HG02885 (cell line): Measurements from ENCODE around the gene ICE2.

Experiments
- ATAC-seq: cut with Tn5 transposase; IDR thresholded peaks from one replicate; pipeline ENCODE4 v1.9.1; 2021; ENCODE audit warnings: mild to moderate bottlenecking; ENCODE audit not compliant: unreplicated experiment, poor library complexity

ICE2 gene

GRCh38 chr15:60392986-60393790 is 85.8 kb downstream of the ICE2 start:
- ATAC-seq, result no peak

- no peak for ATAC-seq
These were observed 86.3 kb downstream of the ICE2 start for GRCh38 chr15:60392601-60392985.

GRCh38 chr15:60391722-60392315 is 87.1 kb downstream of the ICE2 start:
- ATAC-seq, result no peak

- ATAC-seq, result no peak
These were observed 88.0 kb downstream of the ICE2 start for GRCh38 chr15:60390871-60391501.

DNA sequence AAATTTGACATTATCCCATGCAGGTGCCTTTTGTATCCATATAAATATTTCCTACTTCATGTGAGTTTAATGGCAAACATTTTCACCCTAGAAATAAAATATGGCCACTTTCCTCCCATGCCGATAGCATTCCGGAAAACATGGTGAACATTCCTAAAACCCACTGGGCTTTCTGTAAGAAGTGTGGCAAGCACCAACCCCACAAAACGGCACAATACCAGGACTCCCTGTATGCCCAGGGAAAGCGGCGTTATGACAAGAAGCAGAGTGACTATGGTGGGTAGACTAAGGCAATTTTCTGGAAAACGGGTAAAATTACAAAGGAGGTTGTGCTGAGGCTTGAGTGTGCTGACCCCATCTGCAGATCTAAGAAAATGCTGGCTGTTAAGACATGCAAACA is 88.7 kb downstream of the ICE2 start:
- ATAC-seq, result no peak

- peak; percentile 90 for ATAC-seq
These were observed 89.5 kb downstream of the ICE2 start for GRCh38 chr15:60389261-60390077.

- ATAC-seq, result no peak
These were observed 91.6 kb downstream of the ICE2 start for GRCh38 chr15:60387321-60387720.

- no peak for ATAC-seq
These were observed 92.3 kb downstream of the ICE2 start for GRCh38 chr15:60386615-60387014.

- ATAC-seq, result no peak
These were observed 93.1 kb downstream of the ICE2 start for GRCh38 chr15:60385620-60386552.

- no peak for ATAC-seq
These were observed 94.3 kb downstream of the ICE2 start for GRCh38 chr15:60384526-60385126.

- ATAC-seq, result no peak
These were observed 94.9 kb downstream of the ICE2 start for GRCh38 chr15:60384053-60384452.

DNA sequence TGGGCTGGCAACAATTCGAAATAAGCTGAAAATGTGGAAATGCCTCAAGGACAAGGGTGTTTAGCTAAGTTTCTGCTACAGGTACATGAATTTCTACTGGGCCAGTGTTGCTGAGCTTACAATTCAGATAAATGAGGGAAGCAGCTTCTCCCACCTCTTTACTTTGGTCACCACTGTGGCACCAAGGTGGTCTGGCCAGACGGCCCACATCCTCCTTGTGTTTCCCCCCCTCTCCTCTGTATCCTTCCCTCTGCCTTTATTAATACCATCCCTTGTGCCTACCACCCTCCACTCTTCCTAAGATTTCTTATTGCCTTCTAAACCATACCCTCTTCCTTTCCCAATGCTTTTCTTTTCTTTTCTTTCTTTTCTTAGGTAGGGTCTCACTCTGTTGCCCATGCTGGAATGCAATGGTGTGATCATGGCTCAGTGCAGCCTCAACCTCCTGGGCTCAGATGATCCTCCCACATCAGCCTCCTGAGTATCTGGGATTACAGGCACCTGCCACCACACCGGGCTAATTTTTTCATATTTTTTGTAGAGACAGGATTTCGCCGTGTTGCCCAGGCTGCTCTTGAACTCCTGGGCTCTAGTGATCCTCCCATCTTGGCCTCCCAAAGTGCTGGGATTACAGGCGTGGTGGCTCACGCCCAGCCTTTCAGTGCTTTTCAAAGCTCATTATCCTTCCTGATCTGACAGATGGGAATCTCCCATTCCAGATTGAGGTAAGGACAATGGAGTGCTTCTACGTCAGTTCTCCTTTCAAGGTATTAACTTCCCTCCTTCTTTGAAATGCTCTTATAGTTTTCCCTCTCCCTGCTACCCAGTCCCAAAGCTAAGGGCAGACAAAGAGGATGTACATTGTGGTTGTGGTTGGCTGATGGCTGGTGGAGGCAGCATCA is 95.9 kb downstream of the ICE2 start:
- no peak for ATAC-seq

DNA sequence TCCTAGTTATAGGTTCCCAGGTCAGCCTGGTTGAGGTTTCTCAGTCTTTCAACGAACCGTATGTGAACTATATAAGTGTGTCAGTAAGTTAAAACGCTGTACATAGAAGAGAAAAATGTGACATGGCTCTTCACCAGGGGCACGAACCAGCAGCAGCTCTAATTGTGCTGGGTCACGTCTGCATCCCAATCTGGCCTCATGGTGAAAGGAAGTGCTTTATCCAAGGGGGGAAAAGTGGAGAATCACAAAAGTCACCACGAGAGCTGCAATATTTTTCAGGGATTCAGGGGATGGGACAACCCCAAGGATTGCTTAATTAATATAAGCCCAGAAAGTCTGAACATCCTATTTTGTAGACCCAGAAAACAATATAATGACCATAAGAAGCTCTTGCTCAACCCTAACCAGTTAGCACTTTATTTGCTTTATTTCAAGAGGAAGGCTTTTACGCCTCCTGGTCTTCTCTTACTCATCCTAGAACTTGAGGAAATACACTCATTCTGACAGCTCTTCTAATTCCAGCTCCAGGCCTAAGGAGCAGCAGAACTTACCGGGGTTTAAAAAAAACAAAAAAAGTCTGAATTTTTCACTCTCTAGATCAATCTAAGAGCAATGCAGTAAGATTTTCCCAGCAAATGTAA is 97.7 kb downstream of the ICE2 start:
- ATAC-seq, result no peak

- ATAC-seq, result no peak
These were observed 99.2 kb downstream of the ICE2 start for GRCh38 chr15:60379525-60380274.

DNA sequence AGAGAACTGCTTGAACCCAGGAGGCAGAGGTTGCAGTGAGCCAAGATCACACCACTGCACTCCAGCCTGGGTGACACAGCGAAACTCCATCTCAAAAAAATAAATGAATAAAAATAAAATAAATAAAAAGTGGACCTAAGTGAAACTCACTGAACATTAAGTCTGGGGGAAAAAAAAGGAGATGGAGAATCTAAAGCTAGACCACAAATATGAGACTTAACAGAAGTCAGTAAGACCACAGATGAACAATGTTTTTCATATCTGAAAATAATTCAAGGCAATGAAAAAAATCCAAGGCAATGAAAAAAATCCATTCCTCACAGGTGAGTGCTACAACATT is 99.8 kb downstream of the ICE2 start:
- no peak for ATAC-seq

GRCh38 chr15:60376677-60377095 is 102.3 kb downstream of the ICE2 start:
- no peak for ATAC-seq

GRCh38 chr15:60375306-60375705 is 103.6 kb downstream of the ICE2 start:
- ATAC-seq, result no peak
